GM12878 (cell line): ENCODE results near the gene TLL1.

Source experiments
- BMI1 ChIP-seq: fragments of 450-650 bp; IDR thresholded peaks from 2 replicates; pipeline ENCODE4 v1.6.1; 2016; ENCODE audit warnings: mild to moderate bottlenecking, moderate library complexity, borderline replicate concordance
- CHD1 ChIP-seq: IDR thresholded peaks from 2 replicates; pipeline ENCODE4 v1.6.1; 2012; ENCODE audit warnings: low read depth, low read length, improper control_type of control experiment
- CTCF ChIP-seq, 3 experiments: IDR thresholded peaks in 2 of 3; conservative IDR thresholded peaks in 1 of 3; 2 replicates each; pipeline ENCODE4 v1.5.1; 2011; ENCODE audit warnings: low read depth in 3 of 3, low read length in 3 of 3, mild to moderate bottlenecking in 3 of 3, control low read depth in 2 of 3, moderate library complexity in 2 of 3, inconsistent platforms in 1 of 3, mixed read lengths in 1 of 3; ENCODE audit not compliant: control insufficient read depth in 2 of 3, insufficient read depth in 1 of 3; ENCODE audit errors: extremely low read depth in 1 of 3
- CUX1 ChIP-seq: IDR thresholded peaks from 2 replicates; pipeline ENCODE4 v1.6.1; 2012; ENCODE audit warnings: improper control_type of control experiment, low read depth, low read length; ENCODE audit not compliant: insufficient replicate concordance
- GABPA ChIP-seq: IDR thresholded peaks from 2 replicates; pipeline ENCODE4 v1.6.1; 2014; ENCODE audit warnings: antibody characterized with exemption, low read depth, mild to moderate bottlenecking, inconsistent platforms
- TAF1 ChIP-seq: IDR thresholded peaks from 2 replicates; pipeline ENCODE4 v1.6.1; 2011; ENCODE audit warnings: mild to moderate bottlenecking, low read depth, low read length, borderline replicate concordance
- YY1 ChIP-seq: IDR thresholded peaks from 2 replicates; pipeline ENCODE4 v1.6.1; 2011; ENCODE audit warnings: low read depth, mild to moderate bottlenecking, low read length
- ZNF622 ChIP-seq: fragments of 450-650 bp; IDR thresholded peaks from 2 replicates; pipeline ENCODE4 v1.6.1; 2017; ENCODE audit warnings: mild to moderate bottlenecking, inconsistent platforms

GRCh38 chr4:166078383-166078782, 205.3 kb downstream of the TLL1 start:
- TF ChIP-seq TAF1 (no peak), CHD1 (no peak), GABPA (no peak), CTCF (IDR thresholded peaks at IDR 0.05 in 2 of 3, conservative IDR thresholded peaks at IDR 0.05 in 1 of 3; ENCODE audit: control insufficient read depth in 2 of 3, extremely low read depth in 1 of 3, insufficient read depth in 1 of 3, low read depth in 3 of 3, low read length in 3 of 3) (no peak), BMI1 (no peak), YY1 (no peak), ZNF622 (no peak), CUX1 (no peak)
